ENCODE results near the gene PDE4D.

PDE4D gene

GRCh38 chr5:59158165-59158564 lies 735.4 kb downstream of the PDE4D start:
- no peak for TF ChIP-seq TAF1 (IDR thresholded peaks at IDR 0.05; ENCODE audit: borderline replicate concordance, insufficient read depth, low read length)
- no peak for TF ChIP-seq SIN3A (IDR thresholded peaks at IDR 0.05; ENCODE audit: borderline replicate concordance, insufficient read depth, low read length)

DNA sequence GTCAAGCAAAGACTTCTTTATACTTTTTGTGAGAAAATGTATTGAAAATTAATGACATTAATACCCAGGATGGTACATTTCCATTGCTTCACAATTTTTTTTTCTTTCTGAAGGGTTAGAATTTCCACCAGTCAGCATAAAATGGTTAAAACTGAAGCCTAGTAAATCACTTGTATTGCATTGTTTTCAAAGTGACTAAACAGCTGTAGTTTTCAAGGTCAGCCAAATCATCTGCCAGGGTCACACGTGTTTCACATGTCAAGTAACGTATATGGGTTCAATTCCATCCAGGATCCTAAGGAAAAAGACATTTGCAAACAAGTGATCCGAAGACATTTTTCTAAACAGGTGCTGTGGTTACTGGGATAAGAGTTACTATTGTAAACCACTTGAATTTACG lies 736.5 kb downstream of the PDE4D start:
- TF ChIP-seq, protein P1, sequence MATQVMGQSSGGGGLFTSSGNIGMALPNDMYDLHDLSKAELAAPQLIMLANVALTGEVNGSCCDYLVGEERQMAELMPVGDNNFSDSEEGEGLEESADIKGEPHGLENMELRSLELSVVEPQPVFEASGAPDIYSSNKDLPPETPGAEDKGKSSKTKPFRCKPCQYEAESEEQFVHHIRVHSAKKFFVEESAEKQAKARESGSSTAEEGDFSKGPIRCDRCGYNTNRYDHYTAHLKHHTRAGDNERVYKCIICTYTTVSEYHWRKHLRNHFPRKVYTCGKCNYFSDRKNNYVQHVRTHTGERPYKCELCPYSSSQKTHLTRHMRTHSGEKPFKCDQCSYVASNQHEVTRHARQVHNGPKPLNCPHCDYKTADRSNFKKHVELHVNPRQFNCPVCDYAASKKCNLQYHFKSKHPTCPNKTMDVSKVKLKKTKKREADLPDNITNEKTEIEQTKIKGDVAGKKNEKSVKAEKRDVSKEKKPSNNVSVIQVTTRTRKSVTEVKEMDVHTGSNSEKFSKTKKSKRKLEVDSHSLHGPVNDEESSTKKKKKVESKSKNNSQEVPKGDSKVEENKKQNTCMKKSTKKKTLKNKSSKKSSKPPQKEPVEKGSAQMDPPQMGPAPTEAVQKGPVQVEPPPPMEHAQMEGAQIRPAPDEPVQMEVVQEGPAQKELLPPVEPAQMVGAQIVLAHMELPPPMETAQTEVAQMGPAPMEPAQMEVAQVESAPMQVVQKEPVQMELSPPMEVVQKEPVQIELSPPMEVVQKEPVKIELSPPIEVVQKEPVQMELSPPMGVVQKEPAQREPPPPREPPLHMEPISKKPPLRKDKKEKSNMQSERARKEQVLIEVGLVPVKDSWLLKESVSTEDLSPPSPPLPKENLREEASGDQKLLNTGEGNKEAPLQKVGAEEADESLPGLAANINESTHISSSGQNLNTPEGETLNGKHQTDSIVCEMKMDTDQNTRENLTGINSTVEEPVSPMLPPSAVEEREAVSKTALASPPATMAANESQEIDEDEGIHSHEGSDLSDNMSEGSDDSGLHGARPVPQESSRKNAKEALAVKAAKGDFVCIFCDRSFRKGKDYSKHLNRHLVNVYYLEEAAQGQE (IDR thresholded peaks at IDR 0.05; ENCODE audit: insufficient read depth in 1 of 2, low read depth in 2 of 2, low read length in 2 of 2), result no peak
- no peak for TF ChIP-seq POLR2AphosphoS5 (IDR thresholded peaks at IDR 0.05; ENCODE audit: low read depth, low read length)
- TF ChIP-seq TAF1 (IDR thresholded peaks at IDR 0.05; ENCODE audit: borderline replicate concordance, insufficient read depth, low read length), result no peak
- no peak for TF ChIP-seq FOXP2 (optimal IDR thresholded peaks at IDR 0.05; ENCODE audit: borderline replicate concordance, extremely low read depth, extremely low read length, insufficient read depth)
- no peak for TF ChIP-seq SIN3A (IDR thresholded peaks at IDR 0.05; ENCODE audit: borderline replicate concordance, insufficient read depth, low read length)

GRCh38 chr5:59152701-59153245 lies 740.8 kb downstream of the PDE4D start:
- no peak for TF ChIP-seq POLR2AphosphoS5 (IDR thresholded peaks at IDR 0.05; ENCODE audit: low read depth, low read length)
- no peak for TF ChIP-seq TAF1 (IDR thresholded peaks at IDR 0.05; ENCODE audit: borderline replicate concordance, insufficient read depth, low read length)
- TF ChIP-seq SIN3A (IDR thresholded peaks at IDR 0.05; ENCODE audit: borderline replicate concordance, insufficient read depth, low read length), result no peak

DNA sequence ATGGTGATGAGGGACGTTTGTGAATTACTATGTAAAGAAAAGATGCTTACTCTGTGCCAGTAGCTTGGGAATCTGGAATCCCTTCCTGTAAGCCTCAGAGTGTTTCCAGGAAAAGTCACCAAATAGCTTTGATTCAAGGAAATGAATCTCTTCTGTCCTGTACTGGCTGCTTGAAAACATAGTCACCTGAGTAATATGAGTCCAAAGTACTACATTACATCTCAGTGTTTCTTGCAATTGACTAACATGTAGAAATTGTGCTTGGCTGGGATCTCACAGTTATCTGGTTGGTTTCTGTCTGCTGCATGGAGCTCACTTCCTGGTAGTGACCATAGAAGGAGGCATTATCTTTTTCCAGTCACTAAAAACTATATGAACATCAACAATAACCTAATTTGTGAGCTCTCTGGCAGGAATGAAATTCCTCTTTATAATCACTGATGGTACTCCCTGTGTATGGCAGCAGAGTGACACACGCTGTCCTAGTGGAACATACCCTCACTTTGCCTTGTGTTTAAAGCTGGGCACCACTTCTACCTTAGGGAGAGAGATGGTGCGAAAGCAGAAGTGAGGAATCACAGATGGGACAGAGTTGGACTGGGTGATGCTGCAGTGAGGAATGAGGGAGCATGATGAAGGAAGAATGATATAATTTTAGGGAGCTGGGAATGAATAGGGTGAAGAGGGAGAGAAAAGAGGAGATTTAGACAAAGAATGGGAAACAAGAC lies 742.2 kb downstream of the PDE4D start:
- no peak for TF ChIP-seq POLR2AphosphoS5 (IDR thresholded peaks at IDR 0.05; ENCODE audit: low read depth, low read length)

GRCh38 chr5:59149827-59150226 lies 743.7 kb downstream of the PDE4D start:
- TF ChIP-seq SIN3A (IDR thresholded peaks at IDR 0.05; ENCODE audit: borderline replicate concordance, insufficient read depth, low read length) (no peak), POLR2AphosphoS5 (IDR thresholded peaks at IDR 0.05; ENCODE audit: low read depth, low read length) (no peak), TAF1 (IDR thresholded peaks at IDR 0.05; ENCODE audit: borderline replicate concordance, insufficient read depth, low read length) (no peak), FOXP2 (optimal IDR thresholded peaks at IDR 0.05; ENCODE audit: borderline replicate concordance, extremely low read depth, extremely low read length, insufficient read depth) (no peak)
- TF ChIP-seq, protein P1 (IDR thresholded peaks at IDR 0.05; ENCODE audit: insufficient read depth in 1 of 2, low read depth in 2 of 2, low read length in 2 of 2), result no peak

DNA sequence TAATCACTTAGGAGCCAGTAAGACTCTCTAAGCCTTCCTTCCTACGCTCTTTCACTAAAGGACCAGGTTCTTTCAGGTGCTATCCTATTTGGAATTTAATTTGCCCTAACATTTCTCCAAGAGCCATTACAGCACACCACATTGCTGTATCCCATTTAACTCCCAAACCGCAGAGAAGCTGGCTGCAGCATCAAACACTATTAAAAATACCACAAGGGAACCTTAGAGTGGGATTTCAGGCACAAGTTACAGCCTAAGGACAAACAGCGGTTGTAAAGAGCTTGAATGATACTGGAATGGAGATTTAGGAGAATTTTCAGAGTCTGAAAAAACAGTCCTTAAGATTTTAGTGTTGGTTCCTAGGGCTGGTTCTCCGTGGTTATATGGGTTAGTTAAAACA lies 744.3 kb downstream of the PDE4D start:
- TF ChIP-seq, protein P1 (IDR thresholded peaks at IDR 0.05; ENCODE audit: insufficient read depth in 1 of 2, low read depth in 2 of 2, low read length in 2 of 2), result no peak
- no peak for TF ChIP-seq POLR2AphosphoS5 (IDR thresholded peaks at IDR 0.05; ENCODE audit: low read depth, low read length)
- TF ChIP-seq SIN3A (IDR thresholded peaks at IDR 0.05; ENCODE audit: borderline replicate concordance, insufficient read depth, low read length), result no peak
- no peak for TF ChIP-seq FOXP2 (optimal IDR thresholded peaks at IDR 0.05; ENCODE audit: borderline replicate concordance, extremely low read depth, extremely low read length, insufficient read depth)
- TF ChIP-seq TAF1 (IDR thresholded peaks at IDR 0.05; ENCODE audit: borderline replicate concordance, insufficient read depth, low read length), result no peak
